ENCODE data around the gene CPED1. TPM values are rescaled to one million over a fixed set of nuclear protein-coding genes. Genes with fewer than 3 reads are reported as not detected.

CPED1 gene
- total and polyA plus RNA-seq, 3 donors from 2014 or later: 7.4 to 13.1 (median 11.8) TPM

DNA sequence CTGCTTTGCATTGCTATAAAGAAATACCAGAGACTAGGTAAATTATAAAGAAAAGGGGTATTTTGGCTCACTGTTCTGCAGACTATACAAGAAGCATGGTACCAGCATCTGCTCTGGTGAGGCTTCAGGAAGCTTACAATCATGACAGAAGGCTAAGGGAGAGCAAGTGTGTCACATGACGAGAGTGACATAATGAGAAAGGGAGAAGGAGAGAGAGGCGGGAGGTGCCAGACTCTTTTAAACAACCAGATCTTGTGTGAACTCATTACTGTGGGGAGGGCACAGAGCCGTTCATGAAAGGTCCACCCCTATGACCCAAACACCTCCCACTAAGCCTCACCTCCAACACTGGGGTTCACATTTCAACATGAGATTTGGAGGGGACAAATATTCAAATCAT is 281.3 kb downstream of the CPED1 start:
- Histone ChIP-seq H3K27ac (no peak overlapping the region), H3K9me3 (no peaks in the 10 kb centered on the region), H3K4me1 (no peaks in the 10 kb centered on the region), H3K27me3 (no peaks in the 10 kb centered on the region), H3K36me3 (ENCODE audit: low read depth, missing control alignments) (no peaks in the 10 kb centered on the region), H3K4me3 (no peak overlapping the region)
- intact Hi-C loops (cut with DNase I; ENCODE audit: low total_unique reads): no loop called here
- TF ChIP-seq, protein P1, sequence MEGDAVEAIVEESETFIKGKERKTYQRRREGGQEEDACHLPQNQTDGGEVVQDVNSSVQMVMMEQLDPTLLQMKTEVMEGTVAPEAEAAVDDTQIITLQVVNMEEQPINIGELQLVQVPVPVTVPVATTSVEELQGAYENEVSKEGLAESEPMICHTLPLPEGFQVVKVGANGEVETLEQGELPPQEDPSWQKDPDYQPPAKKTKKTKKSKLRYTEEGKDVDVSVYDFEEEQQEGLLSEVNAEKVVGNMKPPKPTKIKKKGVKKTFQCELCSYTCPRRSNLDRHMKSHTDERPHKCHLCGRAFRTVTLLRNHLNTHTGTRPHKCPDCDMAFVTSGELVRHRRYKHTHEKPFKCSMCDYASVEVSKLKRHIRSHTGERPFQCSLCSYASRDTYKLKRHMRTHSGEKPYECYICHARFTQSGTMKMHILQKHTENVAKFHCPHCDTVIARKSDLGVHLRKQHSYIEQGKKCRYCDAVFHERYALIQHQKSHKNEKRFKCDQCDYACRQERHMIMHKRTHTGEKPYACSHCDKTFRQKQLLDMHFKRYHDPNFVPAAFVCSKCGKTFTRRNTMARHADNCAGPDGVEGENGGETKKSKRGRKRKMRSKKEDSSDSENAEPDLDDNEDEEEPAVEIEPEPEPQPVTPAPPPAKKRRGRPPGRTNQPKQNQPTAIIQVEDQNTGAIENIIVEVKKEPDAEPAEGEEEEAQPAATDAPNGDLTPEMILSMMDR (IDR thresholded peaks at IDR 0.05): no peak
- TF ChIP-seq POLR2A (IDR thresholded peaks at IDR 0.05): no peak
- WGBS, 2 donors: 83 to 89% methylated on average over 3 of the region's 3 CpGs
- DNase-seq: no peak

DNA sequence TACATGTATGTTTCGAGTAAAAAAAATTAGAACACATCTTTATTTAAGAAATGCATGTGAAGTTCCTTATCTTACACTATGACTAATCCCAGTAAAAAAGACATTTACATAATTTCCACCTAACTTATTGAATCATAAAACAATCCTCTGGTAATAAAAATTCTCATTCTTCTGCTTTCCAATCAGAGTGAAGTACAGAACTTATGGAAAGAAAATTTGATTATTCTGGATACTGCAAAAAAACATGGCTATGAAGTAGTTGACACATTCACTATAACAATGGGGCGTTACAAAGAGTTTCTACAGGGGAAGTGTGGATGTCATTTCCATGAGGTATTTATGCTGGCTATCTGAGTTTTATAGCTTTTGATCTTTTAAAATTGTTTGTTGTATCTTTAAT is 282.6 kb downstream of the CPED1 start:
- H3K27ac ChIP-seq: no peak overlapping the region
- no peak overlapping the region for H3K4me3 ChIP-seq
- TF ChIP-seq, protein P1 (IDR thresholded peaks at IDR 0.05): no peak
- no peak for TF ChIP-seq POLR2A (IDR thresholded peaks at IDR 0.05)
- intact Hi-C loops (cut with DNase I; ENCODE audit: low total_unique reads): no loop called here
- H3K36me3 ChIP-seq (ENCODE audit: low read depth, missing control alignments): no peaks in the 10 kb centered on the region
- WGBS, 2 donors: 90 to 95% methylated on average over 2 of the region's 2 CpGs
- no peaks in the 10 kb centered on the region for H3K4me1 ChIP-seq
- no peak for DNase-seq
- H3K9me3 ChIP-seq: no peaks in the 10 kb centered on the region
- no peaks in the 10 kb centered on the region for H3K27me3 ChIP-seq

DNA sequence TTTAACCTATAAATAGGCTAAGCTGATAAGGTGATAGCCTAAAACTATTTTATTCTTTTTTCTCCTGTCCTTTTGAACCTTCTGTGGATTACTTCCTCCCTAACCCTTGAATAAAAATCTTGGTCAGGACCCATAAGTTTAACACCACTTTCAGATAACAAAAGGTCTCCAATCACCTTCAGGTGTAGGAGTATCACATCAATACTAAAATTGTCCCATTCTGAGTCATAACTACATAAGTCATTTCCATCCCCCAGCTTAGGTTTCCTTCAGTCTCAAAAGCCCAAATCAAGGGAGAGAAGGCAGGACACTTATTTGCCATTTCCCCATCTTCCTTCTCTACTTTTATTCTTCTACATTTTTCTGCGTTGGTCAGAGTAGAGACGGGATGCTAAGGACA is 283.4 kb downstream of the CPED1 start:
- no peak for DNase-seq
- no peak overlapping the region for H3K27ac ChIP-seq
- no peak overlapping the region for H3K4me3 ChIP-seq
- H3K9me3 ChIP-seq: no peaks in the 10 kb centered on the region
- TF ChIP-seq, protein P1 (IDR thresholded peaks at IDR 0.05): no peak
- no peaks in the 10 kb centered on the region for H3K4me1 ChIP-seq
- intact Hi-C loops (cut with DNase I; ENCODE audit: low total_unique reads): no loop called here
- no peaks in the 10 kb centered on the region for H3K36me3 ChIP-seq (ENCODE audit: low read depth, missing control alignments)
- WGBS, 2 donors: 96 to 99% methylated on average over 2 of the region's 2 CpGs
- H3K27me3 ChIP-seq: no peaks in the 10 kb centered on the region

DNA sequence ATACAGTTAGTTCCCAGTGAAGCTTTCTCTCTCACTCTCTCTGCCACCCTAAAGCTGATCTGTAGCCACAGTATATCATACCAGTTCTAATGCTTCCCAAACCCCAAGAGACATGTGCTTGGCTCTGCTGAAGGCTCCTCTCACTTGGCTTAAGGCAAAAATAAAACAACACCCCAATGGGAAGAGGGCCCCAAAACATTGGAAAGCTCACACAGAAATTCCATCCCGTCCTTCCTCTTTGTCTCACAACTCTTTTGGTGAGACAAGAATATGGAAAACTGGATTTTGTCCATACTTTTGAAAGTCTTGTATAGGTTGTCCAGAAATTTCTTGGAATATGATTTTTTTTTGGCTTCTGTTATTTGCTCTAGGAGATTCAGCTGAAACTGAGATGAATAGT is 284.2 kb downstream of the CPED1 start:
- Histone ChIP-seq H3K4me1 (no peaks in the 10 kb centered on the region), H3K36me3 (ENCODE audit: low read depth, missing control alignments) (no peaks in the 10 kb centered on the region), H3K27me3 (no peaks in the 10 kb centered on the region), H3K27ac (no peak overlapping the region), H3K4me3 (no peak overlapping the region), H3K9me3 (no peaks in the 10 kb centered on the region)
- no peak for DNase-seq
- intact Hi-C loops (cut with DNase I; ENCODE audit: low total_unique reads): no loop called here
- WGBS, 2 donors: 87 to 92% methylated on average over 1 of the region's 1 CpG
- no peak for TF ChIP-seq POLR2A (IDR thresholded peaks at IDR 0.05)
- TF ChIP-seq, protein P1 (IDR thresholded peaks at IDR 0.05): no peak

DNA sequence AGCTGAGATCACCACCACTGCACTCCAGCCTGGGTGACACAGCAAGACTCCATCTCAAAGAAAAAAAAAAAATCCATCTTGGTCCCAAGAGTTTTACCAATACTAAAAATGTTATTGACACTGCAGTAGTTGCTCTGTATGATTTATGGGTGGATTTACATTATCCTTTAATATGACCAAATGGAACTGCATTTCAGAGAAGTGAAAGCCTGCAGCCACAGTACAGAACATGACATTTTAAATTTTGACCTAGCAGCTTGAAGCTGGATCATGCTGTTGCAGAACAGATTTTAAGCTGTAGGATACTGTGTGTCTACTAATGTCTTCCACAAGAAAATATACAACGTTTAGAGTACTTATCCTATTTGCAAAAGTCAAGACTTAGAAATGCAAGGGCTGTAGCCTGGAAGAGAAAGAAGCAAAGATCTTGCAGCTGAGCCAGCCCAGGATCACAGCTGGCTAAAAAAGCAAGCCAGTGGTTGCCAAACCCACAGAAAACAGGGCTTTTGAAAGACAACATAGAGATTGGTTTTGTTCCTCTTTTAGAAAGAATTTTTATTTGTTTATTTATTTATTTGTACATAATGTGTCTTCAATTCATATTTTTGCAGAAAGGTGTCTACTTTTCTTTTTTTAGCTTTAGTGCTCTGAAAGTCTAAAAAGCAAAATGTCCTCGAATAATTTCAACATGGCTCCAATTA is 285.1 kb downstream of the CPED1 start:
- no peaks in the 10 kb centered on the region for H3K36me3 ChIP-seq (ENCODE audit: low read depth, missing control alignments)
- H3K4me3 ChIP-seq: no peak overlapping the region
- WGBS, 2 donors: 45 to 52% methylated on average over 2 of the region's 2 CpGs
- no peak overlapping the region for H3K27ac ChIP-seq
- TF ChIP-seq, protein P1 (IDR thresholded peaks at IDR 0.05): no peak
- no peak for TF ChIP-seq POLR2A (IDR thresholded peaks at IDR 0.05)
- intact Hi-C loops (cut with DNase I; ENCODE audit: low total_unique reads): no loop called here
- DNase-seq: no peak
- H3K9me3 ChIP-seq: no peaks in the 10 kb centered on the region
- H3K4me1 ChIP-seq: no peaks in the 10 kb centered on the region
- H3K27me3 ChIP-seq: no peaks in the 10 kb centered on the region

Data from testis (tissue), 3 donors.